GM21423 (cell line): ENCODE data around the gene SFRP5.

Source experiments
- ATAC-seq: cut with Tn5 transposase; IDR thresholded peaks from one replicate; pipeline ENCODE4 v1.9.1; 2021; ENCODE audit warnings: mild to moderate bottlenecking, moderate library complexity; ENCODE audit not compliant: unreplicated experiment

Gene SFRP5

GRCh38 chr10:97788552-97789442 is 17.0 kb upstream of the SFRP5 start:
- ATAC-seq, result no peak

GRCh38 chr10:97785731-97786130 is 13.9 kb upstream of the SFRP5 start:
- no peak for ATAC-seq

GRCh38 chr10:97785231-97785630 is 13.4 kb upstream of the SFRP5 start:
- no peak for ATAC-seq

GRCh38 chr10:97784200-97784810 is 12.5 kb upstream of the SFRP5 start:
- ATAC-seq, result no peak

GRCh38 chr10:97782455-97783228 is 10.8 kb upstream of the SFRP5 start:
- ATAC-seq, result no peak

GRCh38 chr10:97781618-97782331 is 10.0 kb upstream of the SFRP5 start:
- ATAC-seq, result no peak

- ATAC-seq, result no peak
Observed at GRCh38 chr10:97780841-97781617, 9.2 kb upstream of the SFRP5 start.

GRCh38 chr10:97779975-97780374 is 8.2 kb upstream of the SFRP5 start:
- ATAC-seq, result no peak

- ATAC-seq, result no peak
Observed at GRCh38 chr10:97779492-97779891, 7.7 kb upstream of the SFRP5 start.

GRCh38 chr10:97778452-97779302 is 6.9 kb upstream of the SFRP5 start:
- no peak for ATAC-seq

GRCh38 chr10:97777143-97777542 is 5.3 kb upstream of the SFRP5 start:
- ATAC-seq, result no peak

- no peak for ATAC-seq
Observed at GRCh38 chr10:97774811-97775294, 3.1 kb upstream of the SFRP5 start.

- no peak for ATAC-seq
Observed at GRCh38 chr10:97773096-97773495, 1.3 kb upstream of the SFRP5 start.

- ATAC-seq, result no peak
Observed at GRCh38 chr10:97771055-97771891, 526 bp downstream of the SFRP5 start.

GRCh38 chr10:97770255-97770654 is 1.5 kb downstream of the SFRP5 start:
- ATAC-seq, result no peak

GRCh38 chr10:97768322-97769315 is 3.2 kb downstream of the SFRP5 start:
- ATAC-seq, result no peak
